Keratinocyte (primary cell): ENCODE data around the gene TRIM73. TPM values are rescaled to one million over a fixed set of nuclear protein-coding genes. Genes with fewer than 3 reads are reported as not detected.
"Not testable (repeated sequence)": the region's sequence is repeated elsewhere in the genome, so short reads cannot be mapped to it uniquely, and the experiment has no call there.

Experiments used
- DNase-seq: peaks from one replicate; pipeline ENCODE4 v3.0.0-alpha.2; 2011; ENCODE audit warnings: low read depth, missing footprints, low spot score
- FAIRE-seq: peaks from 2 replicates; lab custom pipeline; 2011; peaks lifted over from hg19 to GRCh38; lab: Jason Lieb, UNC
- H2AFZ ChIP-seq: 2 replicates; pipeline ENCODE4 v1.6.0; 2012; ENCODE audit warnings: low read length, control low read depth, inconsistent platforms; ENCODE audit not compliant: control insufficient read depth
- H3K27ac ChIP-seq: 2 replicates; pipeline ENCODE4 v1.5.1; 2011; ENCODE audit warnings: low read length; ENCODE audit not compliant: control insufficient read depth, insufficient read depth
- H3K27me3 ChIP-seq: 3 replicates; pipeline ENCODE4 v1.6.0; 2011; ENCODE audit warnings: low read length; ENCODE audit not compliant: control insufficient read depth, insufficient read depth; ENCODE audit errors: extremely low read depth
- H3K36me3 ChIP-seq, 2 experiments: 2 replicates in 1 of 2; 3 replicates in 1 of 2; pipeline ENCODE4 v1.5.1; 2011; ENCODE audit warnings: low read length in 2 of 2, mild to moderate bottlenecking in 1 of 2; ENCODE audit not compliant: control insufficient read depth in 2 of 2, insufficient read depth in 2 of 2; ENCODE audit errors: extremely low read depth in 1 of 2
- H3K4me1 ChIP-seq: 3 replicates; pipeline ENCODE4 v1.5.1; 2011; ENCODE audit warnings: low read length; ENCODE audit not compliant: control insufficient read depth, insufficient read depth; ENCODE audit errors: extremely low read depth
- H3K4me2 ChIP-seq: 3 replicates; pipeline ENCODE4 v1.6.0; 2011; ENCODE audit warnings: low read depth, low read length; ENCODE audit not compliant: control insufficient read depth, insufficient read depth; ENCODE audit errors: extremely low read depth
- H3K4me3 ChIP-seq, 3 experiments: fragments of 200-600 bp in 1 of 3; sonication (generic) in 1 of 3; 2 replicates in 2 of 3; 3 replicates in 1 of 3; pipeline ENCODE4 v1.5.1; 2011 to 2016; ENCODE audit warnings: low read length in 3 of 3, mild to moderate bottlenecking in 3 of 3, control low read depth in 2 of 3, inconsistent platforms in 1 of 3, low read depth in 1 of 3, mixed read lengths in 1 of 3, mixed run types in 1 of 3, moderate library complexity in 1 of 3; ENCODE audit not compliant: control insufficient read depth in 2 of 3, insufficient read depth in 2 of 3; ENCODE audit errors: extremely low read depth in 1 of 3
- H3K79me2 ChIP-seq: 2 replicates; pipeline ENCODE4 v1.6.0; 2012; ENCODE audit warnings: low read length; ENCODE audit not compliant: control insufficient read depth, insufficient read depth
- H3K9ac ChIP-seq: 3 replicates; pipeline ENCODE4 v1.6.0; 2011; ENCODE audit warnings: low read length; ENCODE audit not compliant: control insufficient read depth, insufficient read depth; ENCODE audit errors: extremely low read depth
- H3K9me1 ChIP-seq: 3 replicates; pipeline ENCODE4 v1.6.0; 2011; ENCODE audit warnings: low read length; ENCODE audit not compliant: control insufficient read depth, insufficient read depth; ENCODE audit errors: extremely low read depth
- H3K9me3 ChIP-seq: 2 replicates; pipeline ENCODE4 v1.5.1; 2012; ENCODE audit warnings: low read depth, low read length; ENCODE audit not compliant: control insufficient read depth
- H4K20me1 ChIP-seq: 3 replicates; pipeline ENCODE4 v1.6.0; 2011; ENCODE audit warnings: low read length; ENCODE audit not compliant: control insufficient read depth, insufficient read depth; ENCODE audit errors: extremely low read depth
- dilution Hi-C: fragments of 300-500 bp; cut with MboI; formaldehyde crosslinking; loops from one replicate; pipeline ENCODE4 v1.7.0; 2020; ENCODE audit warnings: low sequenced_read_pairs; ENCODE audit not compliant: extremely low pct_ligation_motif_present
- polyA plus RNA-seq, 5 experiments: library from polyadenylated mRNA; depleted of rRNA in 3 of 5; stranded (reverse) in 3 of 5; stranded (forward) in 1 of 5; unstranded in 1 of 5; fragments of >200 nt; gene quantifications; 1 replicate in 1 of 5; 2 replicates in 3 of 5; 3 replicates in 1 of 5; pipeline versions ENCODE4 v1.2.1 to v1.2.3, GENCODE V29; 2011 to 2012; ENCODE audit warnings: missing spikeins in 2 of 5, low read depth in 1 of 5, low replicate concordance in 1 of 5

The TRIM73 gene
- polyA plus RNA-seq, 1 donor (not counting 4 experiments of a cell fraction or from before 2014, with no cell fraction given) = 0.21 TPM

DNA sequence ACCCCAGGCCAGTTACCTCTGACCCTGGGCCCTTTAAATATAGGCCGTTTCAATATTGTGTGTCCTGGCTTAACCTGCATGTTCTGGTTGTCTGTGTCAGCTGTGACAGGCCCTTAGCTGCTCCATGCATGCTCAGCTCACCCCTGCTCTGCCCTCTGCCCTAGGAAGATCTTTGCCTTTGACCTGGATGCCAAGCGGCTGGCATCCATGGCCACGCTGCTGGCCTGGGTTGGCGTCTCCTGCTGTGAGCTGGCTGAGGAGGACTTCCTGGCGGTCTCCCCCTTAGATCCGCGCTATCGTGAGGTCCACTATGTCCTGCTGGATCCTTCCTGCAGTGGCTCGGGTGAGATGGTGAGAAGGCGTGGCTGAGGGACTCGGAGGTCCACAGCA is 20.0 kb downstream of the TRIM73 start:
- H3K27ac ChIP-seq, H3K79me2 ChIP-seq, H3K36me3 ChIP-seq, H3K9ac ChIP-seq, FAIRE-seq, H2AFZ ChIP-seq, H3K9me3 ChIP-seq, H3K4me1 ChIP-seq, H3K4me2 ChIP-seq, H3K4me3 ChIP-seq, H4K20me1 ChIP-seq, dilution Hi-C loops, DNase-seq, H3K27me3 ChIP-seq, H3K9me1 ChIP-seq: not testable (repeated sequence)

DNA sequence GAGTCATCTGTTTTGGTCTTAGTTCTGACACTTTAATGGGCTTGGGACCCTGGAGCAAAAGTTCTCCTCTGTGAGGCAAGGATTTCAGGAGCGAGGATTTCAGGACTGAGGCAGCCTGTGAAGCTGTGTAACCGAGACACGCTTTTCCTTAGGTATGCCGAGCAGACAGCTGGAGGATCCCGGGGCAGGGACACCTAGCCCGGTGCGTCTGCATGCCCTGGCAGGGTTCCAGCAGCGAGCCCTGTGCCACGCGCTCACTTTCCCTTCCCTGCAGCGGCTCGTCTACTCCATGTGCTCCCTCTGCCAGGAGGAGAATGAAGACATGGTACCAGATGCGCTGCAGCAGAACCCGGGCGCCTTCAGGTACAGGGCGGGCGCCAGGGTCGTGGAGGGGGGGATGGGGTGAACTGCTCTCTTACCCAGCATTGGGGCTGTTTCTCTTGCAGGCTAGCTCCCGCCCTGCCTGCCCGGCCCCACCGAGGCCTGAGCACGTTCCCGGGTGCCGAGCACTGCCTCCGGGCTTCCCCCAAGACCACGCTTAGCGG is 20.5 kb downstream of the TRIM73 start:
- FAIRE-seq, H3K4me2 ChIP-seq, DNase-seq, H3K4me3 ChIP-seq, dilution Hi-C loops, H2AFZ ChIP-seq, H3K4me1 ChIP-seq, H3K27me3 ChIP-seq, H4K20me1 ChIP-seq, H3K36me3 ChIP-seq, H3K9ac ChIP-seq, H3K9me3 ChIP-seq, H3K9me1 ChIP-seq, H3K27ac ChIP-seq, H3K79me2 ChIP-seq: not testable (repeated sequence)

DNA sequence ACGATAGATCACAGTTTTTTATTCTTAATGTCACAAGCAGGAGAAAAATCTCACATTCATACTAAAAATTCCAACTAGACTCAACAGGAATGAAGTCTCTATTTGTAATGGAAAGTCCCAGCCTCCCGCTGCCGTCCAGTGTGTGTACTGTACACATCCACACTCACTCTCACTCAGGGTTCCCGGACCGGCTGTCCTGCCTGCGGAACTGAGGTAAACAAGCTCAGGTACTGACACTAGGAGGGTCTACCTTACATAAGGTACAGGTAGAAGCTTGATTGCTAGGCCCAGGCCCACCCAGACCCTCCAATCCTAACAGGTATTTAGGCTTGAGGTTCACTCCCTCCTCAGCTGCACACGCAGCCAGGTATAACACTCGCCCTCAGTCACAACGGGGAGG is 21.4 kb downstream of the TRIM73 start:
- H2AFZ ChIP-seq, H3K27me3 ChIP-seq, H3K27ac ChIP-seq, H3K4me1 ChIP-seq, H3K4me3 ChIP-seq, H3K9me1 ChIP-seq, H3K4me2 ChIP-seq, H3K9ac ChIP-seq, H4K20me1 ChIP-seq, dilution Hi-C loops, DNase-seq, H3K36me3 ChIP-seq, FAIRE-seq, H3K9me3 ChIP-seq, H3K79me2 ChIP-seq: not testable (repeated sequence)

DNA sequence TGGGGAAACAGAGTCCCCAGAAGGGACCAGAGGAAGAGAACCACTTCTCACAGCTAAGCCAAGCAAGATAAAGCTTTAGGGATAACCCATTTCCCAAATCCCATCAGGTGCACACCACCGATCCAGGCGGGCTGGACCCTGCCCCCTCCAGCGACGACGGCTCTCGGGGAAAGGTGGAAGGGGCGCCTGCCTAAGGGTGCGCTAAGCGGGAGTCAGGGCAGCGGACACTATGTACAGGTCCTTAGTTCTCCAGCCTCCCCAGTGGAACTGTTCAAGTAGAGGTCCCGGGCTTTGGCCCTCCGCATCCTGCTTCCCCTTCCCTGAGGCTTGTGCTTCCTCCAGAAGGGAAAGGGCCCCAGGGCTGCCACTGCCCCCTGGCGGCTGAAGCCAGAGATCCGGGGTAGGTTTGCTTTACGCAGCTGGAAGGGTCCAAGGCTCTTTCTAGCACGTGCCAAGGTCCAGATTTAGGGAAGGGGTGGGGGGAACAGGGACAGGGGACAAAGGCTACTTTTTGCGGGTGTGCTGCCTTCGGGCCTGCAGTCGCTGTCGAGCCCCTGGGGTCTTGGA is 22.9 kb downstream of the TRIM73 start:
- H3K27me3 ChIP-seq, dilution Hi-C loops, H4K20me1 ChIP-seq, H3K9me3 ChIP-seq, H3K4me3 ChIP-seq, H3K27ac ChIP-seq, H3K36me3 ChIP-seq, DNase-seq, H3K4me1 ChIP-seq, H3K79me2 ChIP-seq, H2AFZ ChIP-seq, H3K4me2 ChIP-seq, H3K9ac ChIP-seq, FAIRE-seq, H3K9me1 ChIP-seq: not testable (repeated sequence)

DNA sequence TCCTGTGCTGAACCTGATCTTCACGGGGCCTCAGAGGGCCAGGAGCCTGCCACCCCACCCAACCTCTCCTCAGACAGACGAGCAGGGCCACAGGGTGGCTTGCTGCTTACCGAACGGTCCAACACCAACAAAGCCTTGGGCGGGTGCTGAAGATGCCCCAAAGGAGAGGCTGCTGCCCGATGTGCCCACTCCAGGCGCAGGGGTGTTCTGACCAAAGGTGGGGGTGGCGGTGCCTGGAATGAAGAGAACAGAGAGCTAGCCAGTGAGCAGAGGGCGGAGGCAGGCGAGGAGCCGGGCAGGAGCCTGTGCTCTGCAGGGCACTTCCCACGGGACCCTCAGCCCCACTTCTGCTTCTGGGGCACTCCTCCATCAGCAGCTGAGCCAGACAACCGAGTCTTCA is 23.8 kb downstream of the TRIM73 start:
- H3K79me2 ChIP-seq, H4K20me1 ChIP-seq, H2AFZ ChIP-seq, H3K27ac ChIP-seq, H3K9me1 ChIP-seq, dilution Hi-C loops, H3K4me3 ChIP-seq, H3K9me3 ChIP-seq, H3K4me1 ChIP-seq, H3K9ac ChIP-seq, DNase-seq, FAIRE-seq, H3K36me3 ChIP-seq, H3K27me3 ChIP-seq, H3K4me2 ChIP-seq: not testable (repeated sequence)
